K562 (cell line): Measurements from ENCODE around the gene ARHGAP4. TPM values are rescaled to one million over a fixed set of nuclear protein-coding genes. Genes with fewer than 3 reads are reported as not detected.
A peak's percentile ranks its signal among the peaks of the same experiment; 100 is the strongest.

Experiments used
- CBFB ChIP-seq: sonication (generic); formaldehyde crosslinking; IDR thresholded peaks from 2 replicates; pipeline ENCODE4 v1.4.0; 2020; ENCODE audit warnings: mild to moderate bottlenecking, missing genetic modification reagents
- DIDO1 ChIP-seq: fragments of 450-650 bp; IDR thresholded peaks from 2 replicates; pipeline ENCODE4 v1.6.1; 2016; ENCODE audit warnings: low read depth, missing biosample characterization, missing genetic modification characterization
- ELF4 ChIP-seq: fragments of 450-650 bp; formaldehyde crosslinking; IDR thresholded peaks from 2 replicates; pipeline ENCODE4 v1.4.0; 2022; ENCODE audit warnings: missing genetic modification characterization
- EP400 ChIP-seq: fragments of 450-650 bp; IDR thresholded peaks from 2 replicates; pipeline ENCODE4 v1.6.1; 2017; ENCODE audit warnings: antibody characterized with exemption, mild to moderate bottlenecking, moderate library complexity
- HLTF ChIP-seq: fragments of 450-650 bp; IDR thresholded peaks from 2 replicates; pipeline ENCODE4 v1.6.1; 2016
- MAFK ChIP-seq: IDR thresholded peaks from 2 replicates; pipeline ENCODE4 v1.6.1; 2011; ENCODE audit warnings: low read length, improper control_type of control experiment
- NR2C1 ChIP-seq, 2 experiments: fragments of 450-650 bp; IDR thresholded peaks; 2 replicates each; pipeline ENCODE4 v1.6.1; 2017; ENCODE audit warnings: mild to moderate bottlenecking in 2 of 2, antibody characterized with exemption in 1 of 2, inconsistent platforms in 1 of 2, missing compliant biosample characterization in 1 of 2, missing genetic modification characterization in 1 of 2
- SAP30 ChIP-seq: fragments of 200-600 bp; sonication (generic); IDR thresholded peaks from 2 replicates; pipeline ENCODE4 v1.6.1; 2012; ENCODE audit warnings: borderline replicate concordance, low read depth, mild to moderate bottlenecking, moderate library complexity, low read length, control low read depth, inconsistent platforms; ENCODE audit not compliant: insufficient read depth, poor library complexity, severe bottlenecking
- TCFL5 ChIP-seq: fragments of 250-450 bp; sonication (Bioruptor Pico); conservative IDR thresholded peaks from 2 replicates; pipeline ENCODE4 v1.6.1; 2021; ENCODE audit warnings: mild to moderate bottlenecking, moderate library complexity, matching md5 sums
- ZNF212 ChIP-seq: fragments of 450-650 bp; formaldehyde crosslinking; IDR thresholded peaks from 2 replicates; pipeline ENCODE4 v1.4.0; 2020; ENCODE audit warnings: mild to moderate bottlenecking
- ZNF24 ChIP-seq: fragments of 450-650 bp; IDR thresholded peaks from 2 replicates; pipeline ENCODE4 v1.6.1; 2016
- ZSCAN29 ChIP-seq: fragments of 450-650 bp; IDR thresholded peaks from 2 replicates; pipeline ENCODE4 v1.6.1; 2017
- polyA plus RNA-seq, 8 experiments: library from polyadenylated mRNA; depleted of rRNA in 4 of 8; stranded (reverse) in 5 of 8; unstranded in 3 of 8; fragments of >200 nt; fragmentation: Nextera tagmentation in 2 of 8; fragmentation: Illumina TruSeq in 1 of 8; extraction: Ambion mirVana in 2 of 8; extraction: Trizol in 1 of 8; gene quantifications; 2 replicates each; pipeline versions ENCODE4 v1.2.1 to v1.2.3, GENCODE V29; 2011 to 2014; ENCODE audit warnings: inconsistent platforms in 1 of 8, missing spikeins in 1 of 8
- total RNA-seq, 7 experiments: library from RNA; depleted of rRNA in 6 of 7; stranded (reverse); fragments of >200 nt in 6 of 7; fragmentation: Illumina TruSeq in 2 of 7; extraction: Trizol in 2 of 7; gene quantifications; 2 replicates each; pipeline versions ENCODE4 v1.2.1 to v1.2.3, GENCODE V29; 2011 to 2021; ENCODE audit warnings: low replicate concordance in 1 of 7
- TF ChIP-seq, protein P1 (sequence below): fragments of 450-650 bp; conservative IDR thresholded peaks from 2 replicates; pipeline ENCODE4 v1.6.1; 2016; ENCODE audit warnings: missing genetic modification characterization, low read depth, mild to moderate bottlenecking, control low read depth, missing compliant biosample characterization
- TF ChIP-seq, protein P2 (sequence below): fragments of 450-650 bp; IDR thresholded peaks from 2 replicates; pipeline ENCODE4 v1.6.1; 2017; ENCODE audit warnings: antibody characterized with exemption, mild to moderate bottlenecking
- TF ChIP-seq, protein P3 (sequence below): fragments of 250-450 bp; sonication (Bioruptor Pico); IDR thresholded peaks from 2 replicates; pipeline ENCODE4 v1.6.1; 2021; ENCODE audit warnings: mild to moderate bottlenecking
- TF ChIP-seq, protein P4 (sequence below): conservative IDR thresholded peaks from 2 replicates; pipeline ENCODE4 v1.6.1; 2011; ENCODE audit warnings: low read depth, mild to moderate bottlenecking, low read length; ENCODE audit not compliant: control insufficient read depth
- TF ChIP-seq, protein P5 (sequence below): fragments of 200-800 bp; sonication (Bioruptor generic); IDR thresholded peaks from 2 replicates; pipeline ENCODE4 v1.6.1; 2017; ENCODE audit warnings: missing genetic modification characterization, missing compliant biosample characterization

The ARHGAP4 gene
- total and polyA plus RNA-seq, 9 of the 15 experiments (the other 6 are each of a cell fraction or from before 2014, with no cell fraction given) = 0.30 to 81.8 (median 13.5) TPM

DNA sequence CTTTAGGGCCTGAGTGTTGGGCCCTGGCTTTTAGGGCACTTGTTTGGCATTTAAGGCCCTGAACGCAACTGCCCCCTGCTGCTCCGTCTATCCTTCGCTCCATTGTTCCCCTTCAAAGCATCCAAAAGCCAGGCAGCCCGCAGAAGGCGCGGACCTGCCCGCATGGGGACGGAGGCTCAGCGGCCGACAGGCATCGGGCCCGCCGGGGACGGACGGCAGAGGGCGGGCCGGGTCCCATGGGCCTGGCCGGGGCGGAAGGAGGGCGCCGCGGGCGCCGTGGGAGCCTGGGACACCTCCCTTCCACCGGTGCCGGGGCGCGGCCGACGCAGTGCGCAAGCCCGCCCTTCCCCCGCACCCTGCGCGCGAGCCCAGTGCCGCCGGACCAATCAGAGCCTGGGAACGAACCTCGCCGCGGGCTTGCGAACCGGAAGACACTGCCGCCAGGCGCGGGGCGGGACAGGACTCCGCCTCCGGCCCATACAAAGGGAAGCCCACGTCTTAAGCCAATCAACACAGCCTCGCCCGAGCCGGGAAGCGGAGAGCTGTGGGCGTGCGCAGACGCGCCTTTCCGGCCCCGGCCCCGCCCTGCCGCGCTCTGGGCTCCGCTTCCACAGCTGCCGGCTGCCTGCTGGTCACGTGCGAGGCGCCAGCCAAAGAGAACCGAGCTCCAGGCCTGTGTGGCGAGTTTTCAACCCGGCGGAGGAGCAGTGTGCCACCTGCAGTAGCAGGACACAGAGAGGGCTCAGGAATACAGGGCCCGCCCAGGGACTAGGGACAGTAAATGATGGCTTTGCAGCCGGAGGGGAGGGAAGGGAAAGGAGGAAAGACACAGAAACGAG, 2.1 kb upstream of the ARHGAP4 start (continued):
- TF ChIP-seq, protein P1, sequence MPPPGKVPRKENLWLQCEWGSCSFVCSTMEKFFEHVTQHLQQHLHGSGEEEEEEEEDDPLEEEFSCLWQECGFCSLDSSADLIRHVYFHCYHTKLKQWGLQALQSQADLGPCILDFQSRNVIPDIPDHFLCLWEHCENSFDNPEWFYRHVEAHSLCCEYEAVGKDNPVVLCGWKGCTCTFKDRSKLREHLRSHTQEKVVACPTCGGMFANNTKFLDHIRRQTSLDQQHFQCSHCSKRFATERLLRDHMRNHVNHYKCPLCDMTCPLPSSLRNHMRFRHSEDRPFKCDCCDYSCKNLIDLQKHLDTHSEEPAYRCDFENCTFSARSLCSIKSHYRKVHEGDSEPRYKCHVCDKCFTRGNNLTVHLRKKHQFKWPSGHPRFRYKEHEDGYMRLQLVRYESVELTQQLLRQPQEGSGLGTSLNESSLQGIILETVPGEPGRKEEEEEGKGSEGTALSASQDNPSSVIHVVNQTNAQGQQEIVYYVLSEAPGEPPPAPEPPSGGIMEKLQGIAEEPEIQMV (tag) = no peak
- TF ChIP-seq SAP30 (no peak), ZSCAN29 (no peak), ELF4 (CRISPR knock-in tag) (no peak), ZNF24 (no peak), NR2C1 (IDR thresholded peaks at IDR 0.05) (no peak), NR2C1 (tag; IDR thresholded peaks at IDR 0.05) (no peak), EP400 (peak; percentile 41; the same call in 1 of the 2 replicates), CBFB (CRISPR knock-in tag) (no peak), DIDO1 (tag) (no peak), TCFL5 (CRISPR knock-in tag) (no peak), MAFK (no peak), HLTF (no peak), ZNF212 (CRISPR knock-in tag) (no peak)
- TF ChIP-seq, protein P2, sequence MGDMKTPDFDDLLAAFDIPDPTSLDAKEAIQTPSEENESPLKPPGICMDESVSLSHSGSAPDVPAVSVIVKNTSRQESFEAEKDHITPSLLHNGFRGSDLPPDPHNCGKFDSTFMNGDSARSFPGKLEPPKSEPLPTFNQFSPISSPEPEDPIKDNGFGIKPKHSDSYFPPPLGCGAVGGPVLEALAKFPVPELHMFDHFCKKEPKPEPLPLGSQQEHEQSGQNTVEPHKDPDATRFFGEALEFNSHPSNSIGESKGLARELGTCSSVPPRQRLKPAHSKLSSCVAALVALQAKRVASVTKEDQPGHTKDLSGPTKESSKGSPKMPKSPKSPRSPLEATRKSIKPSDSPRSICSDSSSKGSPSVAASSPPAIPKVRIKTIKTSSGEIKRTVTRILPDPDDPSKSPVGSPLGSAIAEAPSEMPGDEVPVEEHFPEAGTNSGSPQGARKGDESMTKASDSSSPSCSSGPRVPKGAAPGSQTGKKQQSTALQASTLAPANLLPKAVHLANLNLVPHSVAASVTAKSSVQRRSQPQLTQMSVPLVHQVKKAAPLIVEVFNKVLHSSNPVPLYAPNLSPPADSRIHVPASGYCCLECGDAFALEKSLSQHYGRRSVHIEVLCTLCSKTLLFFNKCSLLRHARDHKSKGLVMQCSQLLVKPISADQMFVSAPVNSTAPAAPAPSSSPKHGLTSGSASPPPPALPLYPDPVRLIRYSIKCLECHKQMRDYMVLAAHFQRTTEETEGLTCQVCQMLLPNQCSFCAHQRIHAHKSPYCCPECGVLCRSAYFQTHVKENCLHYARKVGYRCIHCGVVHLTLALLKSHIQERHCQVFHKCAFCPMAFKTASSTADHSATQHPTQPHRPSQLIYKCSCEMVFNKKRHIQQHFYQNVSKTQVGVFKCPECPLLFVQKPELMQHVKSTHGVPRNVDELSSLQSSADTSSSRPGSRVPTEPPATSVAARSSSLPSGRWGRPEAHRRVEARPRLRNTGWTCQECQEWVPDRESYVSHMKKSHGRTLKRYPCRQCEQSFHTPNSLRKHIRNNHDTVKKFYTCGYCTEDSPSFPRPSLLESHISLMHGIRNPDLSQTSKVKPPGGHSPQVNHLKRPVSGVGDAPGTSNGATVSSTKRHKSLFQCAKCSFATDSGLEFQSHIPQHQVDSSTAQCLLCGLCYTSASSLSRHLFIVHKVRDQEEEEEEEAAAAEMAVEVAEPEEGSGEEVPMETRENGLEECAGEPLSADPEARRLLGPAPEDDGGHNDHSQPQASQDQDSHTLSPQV = peak; percentile 39; the same call in 1 of the 2 replicates
- TF ChIP-seq, protein P3, sequence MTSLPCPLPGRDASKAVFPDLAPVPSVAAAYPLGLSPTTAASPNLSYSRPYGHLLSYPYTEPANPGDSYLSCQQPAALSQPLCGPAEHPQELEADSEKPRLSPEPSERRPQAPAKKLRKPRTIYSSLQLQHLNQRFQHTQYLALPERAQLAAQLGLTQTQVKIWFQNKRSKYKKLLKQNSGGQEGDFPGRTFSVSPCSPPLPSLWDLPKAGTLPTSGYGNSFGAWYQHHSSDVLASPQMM (CRISPR knock-in tag) = no peak
- TF ChIP-seq, protein P4, sequence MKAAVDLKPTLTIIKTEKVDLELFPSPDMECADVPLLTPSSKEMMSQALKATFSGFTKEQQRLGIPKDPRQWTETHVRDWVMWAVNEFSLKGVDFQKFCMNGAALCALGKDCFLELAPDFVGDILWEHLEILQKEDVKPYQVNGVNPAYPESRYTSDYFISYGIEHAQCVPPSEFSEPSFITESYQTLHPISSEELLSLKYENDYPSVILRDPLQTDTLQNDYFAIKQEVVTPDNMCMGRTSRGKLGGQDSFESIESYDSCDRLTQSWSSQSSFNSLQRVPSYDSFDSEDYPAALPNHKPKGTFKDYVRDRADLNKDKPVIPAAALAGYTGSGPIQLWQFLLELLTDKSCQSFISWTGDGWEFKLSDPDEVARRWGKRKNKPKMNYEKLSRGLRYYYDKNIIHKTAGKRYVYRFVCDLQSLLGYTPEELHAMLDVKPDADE = 0 out of 2 replicates have a peak, but pooled peaks have one; percentile 41
- TF ChIP-seq, protein P5, sequence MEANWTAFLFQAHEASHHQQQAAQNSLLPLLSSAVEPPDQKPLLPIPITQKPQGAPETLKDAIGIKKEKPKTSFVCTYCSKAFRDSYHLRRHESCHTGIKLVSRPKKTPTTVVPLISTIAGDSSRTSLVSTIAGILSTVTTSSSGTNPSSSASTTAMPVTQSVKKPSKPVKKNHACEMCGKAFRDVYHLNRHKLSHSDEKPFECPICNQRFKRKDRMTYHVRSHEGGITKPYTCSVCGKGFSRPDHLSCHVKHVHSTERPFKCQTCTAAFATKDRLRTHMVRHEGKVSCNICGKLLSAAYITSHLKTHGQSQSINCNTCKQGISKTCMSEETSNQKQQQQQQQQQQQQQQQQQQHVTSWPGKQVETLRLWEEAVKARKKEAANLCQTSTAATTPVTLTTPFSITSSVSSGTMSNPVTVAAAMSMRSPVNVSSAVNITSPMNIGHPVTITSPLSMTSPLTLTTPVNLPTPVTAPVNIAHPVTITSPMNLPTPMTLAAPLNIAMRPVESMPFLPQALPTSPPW (CRISPR knock-in tag) = peak; percentile 73
